Inflammatory macrophage treated with lipopolysaccharide for 4 hours (primary cell): ENCODE measurements around the gene SNX32.

Experiments used
- DNase-seq: peaks from one replicate; pipeline ENCODE4 v3.0.0-alpha.2; 2020

SNX32 gene

DNA sequence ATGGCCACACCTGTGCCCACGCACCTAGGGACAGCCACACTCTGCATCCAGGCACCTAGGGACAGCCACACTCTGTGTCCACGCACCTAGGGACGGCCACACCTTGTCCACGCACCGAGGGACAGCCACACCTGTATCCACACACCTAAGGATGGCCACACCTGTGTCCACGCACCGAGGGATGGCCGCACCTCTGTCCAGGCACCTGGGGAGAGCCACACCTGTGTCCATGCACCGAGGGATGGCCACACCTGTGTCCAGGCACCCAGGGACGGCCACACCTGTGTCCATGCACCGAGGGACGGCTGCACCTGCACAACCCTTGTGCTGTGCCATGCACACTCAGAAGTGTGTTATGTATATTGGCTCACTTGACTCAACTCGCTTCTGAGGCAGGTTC is 36.1 kb upstream of the SNX32 start:
- DNase-seq = no peak

- no peak for DNase-seq
Observed at GRCh38 chr11:65798882-65799281, 34.9 kb upstream of the SNX32 start.

DNA sequence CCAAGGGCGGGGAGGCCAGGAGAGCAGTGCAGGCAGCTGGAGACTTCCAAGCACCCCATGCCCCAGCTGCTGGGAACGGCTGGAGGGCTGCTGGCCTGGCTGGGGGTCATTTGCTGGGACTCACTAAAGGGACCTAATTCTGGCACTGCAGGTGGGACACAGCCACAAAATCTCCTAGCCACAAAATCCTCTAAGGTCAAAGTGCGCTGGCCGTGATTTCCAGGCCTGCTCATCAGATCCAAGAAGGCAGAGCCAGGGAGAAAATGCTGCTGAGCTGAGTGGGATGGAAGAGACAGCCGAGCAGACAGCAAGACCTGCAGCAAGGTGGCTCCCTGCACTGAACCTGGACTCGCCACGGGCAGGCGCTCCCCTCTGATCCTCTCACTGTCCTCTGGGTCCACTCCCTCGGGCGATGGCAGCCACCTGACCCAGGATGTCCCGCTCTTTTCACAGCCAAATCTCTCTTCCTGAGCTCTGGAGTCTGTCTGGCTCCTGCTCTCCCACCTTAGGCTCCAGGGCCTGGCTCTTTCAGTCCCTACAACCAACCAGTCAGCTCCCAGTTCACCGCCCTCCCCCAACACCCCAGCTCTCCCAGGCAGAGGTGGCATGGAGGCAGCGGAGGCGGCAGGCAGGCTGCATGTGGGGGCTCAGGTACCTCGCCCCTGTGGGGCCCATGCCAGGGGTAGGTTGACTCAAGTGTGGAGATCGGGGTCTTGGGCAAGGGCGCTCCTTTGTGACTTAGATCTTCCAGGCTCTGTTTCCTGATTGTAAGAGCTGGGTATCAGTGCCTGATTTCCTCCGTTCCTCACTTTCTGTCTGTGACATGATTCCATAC is 32.4 kb upstream of the SNX32 start:
- no peak for DNase-seq

- peak; percentile 47 for DNase-seq
Observed at GRCh38 chr11:65802841-65803240, 30.9 kb upstream of the SNX32 start.

GRCh38 chr11:65803797-65804492 is 29.8 kb upstream of the SNX32 start:
- DNase-seq = no peak

- DNase-seq = no peak
Observed at GRCh38 chr11:65806979-65807378, 26.8 kb upstream of the SNX32 start.

DNA sequence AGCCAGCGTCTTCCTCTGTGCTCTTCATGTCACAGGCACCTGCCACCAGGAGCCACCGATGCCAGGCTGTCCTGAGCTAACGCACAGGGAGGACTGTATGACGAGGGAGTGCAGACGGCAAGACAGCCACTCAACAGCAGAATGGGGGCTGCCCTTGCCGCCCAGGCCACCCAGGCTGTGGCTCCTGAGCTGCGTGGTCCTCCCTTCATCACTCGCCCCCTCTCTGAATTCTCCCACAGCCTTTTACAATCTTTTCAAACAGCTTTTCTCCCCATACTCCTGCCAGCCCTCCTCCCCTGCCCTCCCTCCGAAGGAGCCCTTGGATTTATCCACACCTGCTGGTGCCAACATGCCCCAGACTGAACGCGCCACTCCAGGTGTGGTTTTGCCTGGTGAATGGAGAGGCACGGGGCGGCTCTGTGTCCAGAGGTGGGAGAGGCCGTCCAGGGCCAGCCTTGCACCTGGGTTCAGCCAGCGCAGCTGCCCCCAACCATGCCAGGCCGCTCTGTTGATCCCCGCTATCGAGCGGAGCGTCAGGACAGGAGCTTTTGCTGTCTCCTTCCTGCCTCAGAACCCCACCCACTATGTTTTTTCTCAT is 24.9 kb upstream of the SNX32 start:
- DNase-seq = no peak

- DNase-seq = no peak
Observed at GRCh38 chr11:65809496-65809895, 24.3 kb upstream of the SNX32 start.

DNA sequence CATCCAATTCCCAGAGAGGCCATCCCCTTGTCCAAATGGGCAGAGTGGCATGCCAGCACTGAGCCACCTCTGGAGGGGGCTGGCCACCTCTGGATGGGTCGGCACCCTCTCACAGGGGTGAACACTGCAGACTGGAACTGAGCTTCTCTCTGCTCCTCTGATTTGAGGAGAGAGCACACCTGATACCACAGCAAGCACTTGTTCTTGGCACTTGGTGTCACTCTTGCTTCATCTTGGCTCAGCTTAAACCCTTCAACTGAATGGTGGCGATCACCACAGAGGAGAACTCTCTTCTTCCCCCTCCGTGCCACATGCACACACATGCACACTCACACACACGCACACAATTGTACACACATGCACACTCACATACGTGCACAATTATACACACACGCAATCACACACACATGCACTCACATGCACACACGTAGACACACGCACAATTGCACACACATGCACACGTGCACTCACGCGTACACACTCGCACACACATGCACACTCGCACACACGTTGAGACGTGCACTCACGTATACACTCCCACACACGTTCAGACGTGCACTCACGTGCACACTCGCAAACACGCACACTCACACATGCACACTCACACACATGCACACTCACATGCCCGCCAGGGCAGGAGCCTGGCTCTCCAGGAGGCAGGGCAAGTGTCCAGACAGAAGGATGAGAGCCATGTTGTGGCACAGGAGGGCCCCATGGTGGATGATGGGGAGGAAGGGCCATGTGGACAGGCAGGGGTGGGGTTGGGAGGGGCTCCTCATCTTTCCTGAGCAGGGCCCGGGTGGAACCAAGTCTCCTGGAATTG is 23.5 kb upstream of the SNX32 start:
- peak; percentile 29 for DNase-seq

DNA sequence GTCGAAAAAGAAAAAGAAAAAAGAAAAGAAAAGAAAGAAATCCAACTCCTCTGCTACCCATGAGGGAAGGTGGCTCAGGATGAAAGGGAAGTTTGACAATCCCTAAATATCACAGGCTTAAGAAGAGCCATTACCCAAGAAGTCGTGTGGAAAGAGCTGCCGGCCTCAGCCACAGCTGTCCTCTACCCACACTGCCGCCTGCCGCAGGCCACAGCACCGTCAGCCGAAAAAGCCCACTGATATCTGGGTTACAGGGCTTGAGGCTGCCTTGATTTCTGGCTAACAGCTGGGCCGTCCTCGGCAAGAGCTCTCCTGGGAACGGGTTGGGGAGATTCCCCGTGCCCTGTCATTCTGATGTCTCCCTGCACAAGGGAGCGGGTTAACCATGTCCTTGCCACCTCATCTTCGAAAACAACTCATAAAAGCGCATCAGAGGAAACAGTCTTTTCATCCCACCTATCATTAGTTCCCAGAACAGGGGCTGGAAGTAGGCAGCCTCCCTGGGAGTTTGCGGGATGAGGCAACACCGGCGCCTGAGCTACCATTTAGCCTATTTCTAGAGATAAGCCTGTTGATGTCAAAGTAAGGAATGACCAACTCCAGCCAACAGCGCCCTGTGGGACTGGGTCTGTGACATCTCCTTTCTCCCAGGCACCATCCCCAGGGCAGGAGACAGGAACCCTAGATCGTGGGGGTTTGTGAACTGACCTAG is 21.8 kb upstream of the SNX32 start:
- peak; percentile 93 for DNase-seq

- DNase-seq = peak; percentile 99
Observed at GRCh38 chr11:65814131-65814985, 19.4 kb upstream of the SNX32 start.

GRCh38 chr11:65814986-65815565 is 18.7 kb upstream of the SNX32 start:
- DNase-seq = no peak

DNA sequence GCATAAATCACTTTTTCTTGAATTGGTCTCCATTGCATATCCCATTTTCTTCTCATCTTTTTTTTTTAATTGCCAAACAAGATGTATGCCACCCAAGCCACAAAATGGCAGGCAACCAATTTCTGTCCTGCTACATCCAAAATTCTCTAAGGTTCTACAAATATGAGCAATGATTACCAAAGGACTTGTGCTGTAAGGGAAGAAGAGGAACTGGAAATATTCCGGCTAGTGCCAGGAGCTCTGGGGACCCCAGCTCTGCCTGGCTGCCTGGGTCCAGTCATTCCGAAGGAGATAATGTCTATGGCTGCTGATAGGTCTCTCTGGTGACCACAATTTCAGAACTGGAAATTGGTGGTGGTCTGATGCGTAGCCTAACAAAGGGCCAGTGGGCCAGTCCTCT is 17.1 kb upstream of the SNX32 start:
- peak; percentile 71 for DNase-seq

- DNase-seq = peak; percentile 36
Observed at GRCh38 chr11:65817312-65817834, 16.4 kb upstream of the SNX32 start.

GRCh38 chr11:65817835-65818680 is 15.7 kb upstream of the SNX32 start:
- peak; percentile 93 for DNase-seq

- DNase-seq = peak; percentile 63
Observed at GRCh38 chr11:65821107-65821506, 12.7 kb upstream of the SNX32 start.

DNA sequence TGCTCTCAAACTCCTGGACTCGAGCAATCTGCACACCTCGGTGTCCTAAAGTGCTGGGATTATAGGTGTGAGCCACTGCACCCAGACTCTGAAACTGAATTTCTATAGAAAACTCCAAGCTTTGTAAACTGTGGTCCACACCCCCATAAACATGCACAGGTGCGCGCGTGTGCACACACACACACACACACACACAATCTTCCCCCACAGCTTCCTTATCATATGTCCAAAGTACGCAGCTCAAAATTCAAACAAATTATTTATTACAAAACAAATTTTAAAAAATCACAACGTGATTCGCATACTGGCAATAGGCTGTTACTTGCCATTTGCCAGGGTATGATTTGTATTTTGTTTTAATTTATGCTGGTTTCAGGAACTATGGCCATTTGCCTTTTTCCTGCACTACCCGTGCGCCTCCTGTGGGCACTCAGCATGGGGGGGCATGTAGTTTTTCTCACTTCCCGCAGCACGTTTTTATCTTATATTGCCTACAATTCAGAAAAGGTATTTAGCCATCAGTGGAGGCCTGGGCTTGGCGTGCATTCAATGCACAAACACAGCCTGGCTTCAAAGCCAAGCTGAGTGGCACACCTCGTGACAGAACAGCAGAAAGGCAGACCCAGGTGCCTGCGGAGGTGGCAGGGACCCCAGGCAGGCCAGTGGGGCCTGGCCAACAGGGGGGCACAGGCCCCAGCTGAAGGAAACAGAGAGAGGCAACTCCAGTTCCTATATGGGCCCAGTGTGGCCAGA is 10.8 kb upstream of the SNX32 start:
- no peak for DNase-seq

- DNase-seq = no peak
Observed at GRCh38 chr11:65826984-65827735, 6.6 kb upstream of the SNX32 start.
